Tibial artery (tissue), 4 donors: Measurements from ENCODE around the gene TCF4.

Experiments
- DNase-seq, 2 donors: peaks; one replicate each; pipeline ENCODE4 v3.0.0-alpha.2; 2019
- H3K27ac ChIP-seq, 2 donors: fragments of 200-600 bp; sonication (generic) in 1 of 2; 1 replicate in 1 of 2; 2 replicates in 1 of 2; pipeline ENCODE4 v1.5.1; 2018 to 2019; ENCODE audit warnings: mild to moderate bottlenecking in 1 of 2
- H3K27me3 ChIP-seq, 2 donors: fragments of 200-600 bp; sonication (generic) in 1 of 2; one replicate each; pipeline versions ENCODE4 v1.5.1 to v1.6.0; 2016 to 2019
- H3K36me3 ChIP-seq, 3 donors: fragments of 200-600 bp; sonication (generic) in 2 of 3; one replicate each; pipeline ENCODE4 v1.5.1; 2016 to 2019; ENCODE audit warnings: mild to moderate bottlenecking in 2 of 3
- H3K4me1 ChIP-seq, 4 donors: fragments of 200-600 bp; sonication (generic) in 2 of 4; 1 replicate in 3 of 4; 2 replicates in 1 of 4; pipeline ENCODE4 v1.5.1; 2016 to 2019
- H3K4me3 ChIP-seq, 2 donors: fragments of 200-600 bp; sonication (generic) in 1 of 2; 1 replicate in 1 of 2; 2 replicates in 1 of 2; pipeline ENCODE4 v1.5.1; 2018 to 2019; ENCODE audit warnings: mild to moderate bottlenecking in 2 of 2
- H3K9me3 ChIP-seq, 3 donors: fragments of 200-600 bp; sonication (generic) in 1 of 3; one replicate each; pipeline ENCODE4 v1.5.1; 2016 to 2019
- intact Hi-C: fragments of 100-400 bp; cut with DNase I; formaldehyde crosslinking; loops from one replicate; pipeline ENCODE4 v1.15.0; 2023; ENCODE audit warnings: low total_unique reads
- TF ChIP-seq, protein P1 (sequence below), 2 experiments: fragments of 200-600 bp in 1 of 2; fragments of 450-650 bp in 1 of 2; IDR thresholded peaks; one replicate each; pipeline ENCODE4 v1.5.1; 2017 to 2019; ENCODE audit warnings: antibody characterized with exemption in 2 of 2, mild to moderate bottlenecking in 1 of 2, moderate library complexity in 1 of 2

TCF4 gene

DNA sequence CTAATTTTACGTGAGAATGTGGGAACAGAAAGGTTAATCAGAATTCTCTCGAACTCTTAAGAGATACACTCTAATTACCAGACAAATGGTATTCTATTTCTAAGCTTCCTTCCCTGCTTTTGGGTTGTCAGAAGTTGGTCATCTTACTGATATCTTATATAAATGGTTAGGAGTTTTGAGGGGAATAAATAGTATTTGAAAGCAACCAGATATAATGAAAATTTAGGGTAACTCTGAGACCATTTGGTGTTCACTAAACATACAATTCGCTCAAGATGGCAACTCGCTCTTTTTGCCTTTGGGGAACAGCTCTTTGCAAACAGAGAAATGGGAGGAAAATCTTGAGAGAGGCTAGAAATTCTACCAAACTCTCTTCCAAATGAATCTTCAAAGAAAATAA, 250.9 kb downstream of the TCF4 start:
- H3K36me3 ChIP-seq, result no peaks in the 10 kb centered on the region
- peak overlapping the region; percentile 64 to 77 for H3K27ac ChIP-seq
- no peak overlapping the region for H3K4me3 ChIP-seq
- no peaks in the 10 kb centered on the region for H3K9me3 ChIP-seq
- no peaks in the 10 kb centered on the region for H3K27me3 ChIP-seq
- peaks cover 0 to 21% (median 4%) of the 10 kb centered on the region in 4 donors for H3K4me1 ChIP-seq
- no peak for DNase-seq
- intact Hi-C loops, result loop anchor here (5.0 kb wide), 1 partner anchor 100 kb away; no protein-coding TSS in a partner anchor
- TF ChIP-seq, protein P1, sequence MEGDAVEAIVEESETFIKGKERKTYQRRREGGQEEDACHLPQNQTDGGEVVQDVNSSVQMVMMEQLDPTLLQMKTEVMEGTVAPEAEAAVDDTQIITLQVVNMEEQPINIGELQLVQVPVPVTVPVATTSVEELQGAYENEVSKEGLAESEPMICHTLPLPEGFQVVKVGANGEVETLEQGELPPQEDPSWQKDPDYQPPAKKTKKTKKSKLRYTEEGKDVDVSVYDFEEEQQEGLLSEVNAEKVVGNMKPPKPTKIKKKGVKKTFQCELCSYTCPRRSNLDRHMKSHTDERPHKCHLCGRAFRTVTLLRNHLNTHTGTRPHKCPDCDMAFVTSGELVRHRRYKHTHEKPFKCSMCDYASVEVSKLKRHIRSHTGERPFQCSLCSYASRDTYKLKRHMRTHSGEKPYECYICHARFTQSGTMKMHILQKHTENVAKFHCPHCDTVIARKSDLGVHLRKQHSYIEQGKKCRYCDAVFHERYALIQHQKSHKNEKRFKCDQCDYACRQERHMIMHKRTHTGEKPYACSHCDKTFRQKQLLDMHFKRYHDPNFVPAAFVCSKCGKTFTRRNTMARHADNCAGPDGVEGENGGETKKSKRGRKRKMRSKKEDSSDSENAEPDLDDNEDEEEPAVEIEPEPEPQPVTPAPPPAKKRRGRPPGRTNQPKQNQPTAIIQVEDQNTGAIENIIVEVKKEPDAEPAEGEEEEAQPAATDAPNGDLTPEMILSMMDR (IDR thresholded peaks at IDR 0.05), result no peak

GRCh38 chr18:55336438-55337100, 251.4 kb downstream of the TCF4 start:
- TF ChIP-seq, protein P1 (IDR thresholded peaks at IDR 0.05), result no peak
- no peak for DNase-seq
- no peak overlapping the region for H3K27ac ChIP-seq
- H3K4me1 ChIP-seq, result peaks cover 0 to 21% (median 4%) of the 10 kb centered on the region in 4 donors
- intact Hi-C loops, result loop anchor here (5.0 kb wide), 1 partner anchor 99 kb away; no protein-coding TSS in a partner anchor
- no peak overlapping the region for H3K4me3 ChIP-seq
- no peaks in the 10 kb centered on the region for H3K9me3 ChIP-seq
- no peaks in the 10 kb centered on the region for H3K36me3 ChIP-seq
- no peaks in the 10 kb centered on the region for H3K27me3 ChIP-seq

DNA sequence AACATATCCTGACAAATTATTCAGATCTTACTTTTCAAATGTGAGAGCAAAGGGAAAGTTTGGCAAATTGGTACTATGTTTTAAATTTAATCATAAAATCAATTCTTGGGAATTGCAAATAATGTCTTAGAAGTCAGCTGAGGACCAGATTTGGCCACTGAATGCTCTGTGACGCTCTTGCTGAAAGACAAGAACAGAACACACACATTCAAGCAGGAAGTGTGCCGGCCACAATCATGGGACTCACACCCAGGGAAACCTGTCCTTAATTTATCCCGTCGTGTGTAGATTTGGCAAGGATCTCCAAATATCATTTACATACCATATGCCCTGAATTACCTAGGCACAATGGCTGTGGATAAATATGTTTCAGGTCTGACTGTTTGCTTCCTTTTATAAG, 253.1 kb downstream of the TCF4 start:
- H3K27me3 ChIP-seq, result no peaks in the 10 kb centered on the region
- peaks cover 0 to 21% (median 4%) of the 10 kb centered on the region in 4 donors for H3K4me1 ChIP-seq
- intact Hi-C loops, result loop anchor here (5.0 kb wide), 1 partner anchor 98 kb away; no protein-coding TSS in a partner anchor
- no peak overlapping the region for H3K4me3 ChIP-seq
- peak; percentile 70 to 71 for DNase-seq
- TF ChIP-seq, protein P1 (IDR thresholded peaks at IDR 0.05), result no peak
- H3K36me3 ChIP-seq, result no peaks in the 10 kb centered on the region
- no peaks in the 10 kb centered on the region for H3K9me3 ChIP-seq
- no peak overlapping the region for H3K27ac ChIP-seq

- TF ChIP-seq, protein P1 (IDR thresholded peaks at IDR 0.05), result no peak
- intact Hi-C loops, result no loop called here
- Histone ChIP-seq H3K4me3 (no peak overlapping the region), H3K4me1 (peaks cover 0 to 27% (median 11%) of the 10 kb centered on the region in 4 donors), H3K27ac (no peak overlapping the region), H3K9me3 (no peaks in the 10 kb centered on the region), H3K27me3 (no peaks in the 10 kb centered on the region), H3K36me3 (no peaks in the 10 kb centered on the region)
- no peak for DNase-seq
These were observed 256.7 kb downstream of the TCF4 start for GRCh38 chr18:55331301-55331700.

- peaks cover 0 to 32% (median 11%) of the 10 kb centered on the region in 4 donors for H3K4me1 ChIP-seq
- peak overlapping the region; percentile 51 to 56 for H3K27ac ChIP-seq
- intact Hi-C loops, result loop anchor here (10.0 kb wide), 1 partner anchor 76 kb away; no protein-coding TSS in a partner anchor
These were observed 259.7 kb downstream of the TCF4 start for GRCh38 chr18:55328301-55328700.

More at GRCh38 chr18:55328301-55328700, 259.7 kb downstream of the TCF4 start:
- no peak for DNase-seq
- H3K4me3 ChIP-seq, result no peak overlapping the region
- H3K36me3 ChIP-seq, result no peaks in the 10 kb centered on the region
- TF ChIP-seq, protein P1 (IDR thresholded peaks at IDR 0.05), result no peak
- H3K27me3 ChIP-seq, result no peaks in the 10 kb centered on the region
- H3K9me3 ChIP-seq, result no peaks in the 10 kb centered on the region
